Measurements from ENCODE around the gene CSTPP1.

DNA sequence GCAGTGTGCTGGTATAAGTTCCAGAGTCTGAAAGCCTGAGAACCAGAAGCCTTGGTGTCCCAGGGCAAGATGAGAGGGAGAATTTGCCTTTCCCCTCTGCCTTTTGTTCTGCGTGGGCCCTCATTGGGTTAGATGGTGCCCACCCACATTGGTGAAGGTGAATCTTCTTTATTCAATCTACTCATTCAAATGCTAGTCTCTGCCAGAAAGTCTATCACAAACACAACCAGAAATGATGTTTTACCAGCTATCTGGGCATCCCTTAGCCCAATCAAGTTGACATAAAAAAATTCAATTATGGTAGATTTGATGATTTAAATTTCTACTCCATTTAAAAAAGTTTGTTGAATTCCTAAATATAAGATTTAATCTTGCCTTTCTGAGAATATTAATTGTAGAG is 22.2 kb downstream of the CSTPP1 start:
- TF ChIP-seq, protein P1, sequence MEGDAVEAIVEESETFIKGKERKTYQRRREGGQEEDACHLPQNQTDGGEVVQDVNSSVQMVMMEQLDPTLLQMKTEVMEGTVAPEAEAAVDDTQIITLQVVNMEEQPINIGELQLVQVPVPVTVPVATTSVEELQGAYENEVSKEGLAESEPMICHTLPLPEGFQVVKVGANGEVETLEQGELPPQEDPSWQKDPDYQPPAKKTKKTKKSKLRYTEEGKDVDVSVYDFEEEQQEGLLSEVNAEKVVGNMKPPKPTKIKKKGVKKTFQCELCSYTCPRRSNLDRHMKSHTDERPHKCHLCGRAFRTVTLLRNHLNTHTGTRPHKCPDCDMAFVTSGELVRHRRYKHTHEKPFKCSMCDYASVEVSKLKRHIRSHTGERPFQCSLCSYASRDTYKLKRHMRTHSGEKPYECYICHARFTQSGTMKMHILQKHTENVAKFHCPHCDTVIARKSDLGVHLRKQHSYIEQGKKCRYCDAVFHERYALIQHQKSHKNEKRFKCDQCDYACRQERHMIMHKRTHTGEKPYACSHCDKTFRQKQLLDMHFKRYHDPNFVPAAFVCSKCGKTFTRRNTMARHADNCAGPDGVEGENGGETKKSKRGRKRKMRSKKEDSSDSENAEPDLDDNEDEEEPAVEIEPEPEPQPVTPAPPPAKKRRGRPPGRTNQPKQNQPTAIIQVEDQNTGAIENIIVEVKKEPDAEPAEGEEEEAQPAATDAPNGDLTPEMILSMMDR (IDR thresholded peaks at IDR 0.05), result no peak
- TF ChIP-seq POLR2A (IDR thresholded peaks at IDR 0.05), result no peak
